ENCODE data around the gene SEPTIN11. TPM values are rescaled to one million over a fixed set of nuclear protein-coding genes. Genes with fewer than 3 reads are reported as not detected.
A peak's percentile ranks its signal among the peaks of the same experiment; 100 is the strongest.

Gene SEPTIN11
- total and polyA plus RNA-seq, 4 donors, result 20.4 to 126 (median 64.4) TPM

DNA sequence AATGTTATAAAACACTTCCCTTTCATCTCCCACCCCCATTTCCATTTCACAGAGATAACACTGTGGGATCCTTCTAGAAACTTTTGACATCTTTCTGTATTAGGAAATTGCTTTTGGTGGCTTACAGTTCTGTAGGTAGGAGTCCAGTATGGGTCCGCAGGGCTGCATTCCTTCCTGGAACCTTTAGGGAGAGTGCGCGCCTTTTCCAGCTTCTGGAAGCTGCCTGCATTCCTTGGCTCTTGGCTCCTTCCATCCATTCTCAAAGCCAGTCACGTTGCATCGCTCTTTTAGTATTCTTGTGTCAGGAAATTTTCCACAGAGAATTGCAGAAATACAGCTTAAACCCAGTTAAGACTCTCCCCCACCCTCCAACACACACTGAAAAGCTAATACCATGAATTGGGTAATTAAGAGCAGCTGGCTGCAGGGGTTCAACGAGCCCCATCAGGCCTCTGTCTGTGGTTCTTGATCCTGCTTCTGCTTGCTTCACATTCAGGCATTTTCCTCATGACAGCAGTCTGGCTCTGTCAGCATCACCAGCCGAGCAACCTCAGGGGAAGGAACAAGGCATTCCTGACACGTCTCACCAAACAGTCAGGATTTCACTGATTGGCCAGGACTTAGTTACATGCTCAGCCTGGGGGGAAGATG is 48.8 kb downstream of the SEPTIN11 start:
- ATAC-seq (ENCODE audit: insufficient read depth, low FRiP score) (no peak), DNase-seq (peak in 1 of 3 donors; percentile 35)
- no peaks in the 10 kb centered on the region for H3K27me3 ChIP-seq (ENCODE audit: control insufficient read depth in 3 of 3, insufficient read depth in 3 of 3, low read length in 2 of 3)
- 77 to 81% methylated on average over 8 of the region's 8 CpGs for WGBS, 2 donors
- H3K4me1 ChIP-seq (ENCODE audit: control insufficient read depth in 5 of 5, insufficient read depth in 5 of 5, low read length in 5 of 5), result peaks cover 0 to 18% (median 3%) of the 10 kb centered on the region in 5 donors
- peaks cover 0 to 2% (median 0%) of the 10 kb centered on the region in 4 donors for H3K9me3 ChIP-seq (ENCODE audit: control insufficient read depth in 4 of 4, insufficient read depth in 3 of 4, low read length in 3 of 4)
- H3K36me3 ChIP-seq (ENCODE audit: control insufficient read depth in 4 of 4, insufficient read depth in 4 of 4, low read length in 4 of 4), result peaks cover 0 to 22% (median 11%) of the 10 kb centered on the region in 4 donors
- no peak overlapping the region for H3K4me3 ChIP-seq
- no peak overlapping the region for H3K27ac ChIP-seq (ENCODE audit: low read depth in 1 of 2, low read length in 1 of 2)
- no peak for TF ChIP-seq CTCF (IDR thresholded peaks at IDR 0.05; ENCODE audit: control extremely low read depth, extremely low read depth)
- H3K9ac ChIP-seq (ENCODE audit: insufficient read depth in 1 of 2, low read length in 2 of 2), result no peak overlapping the region

Other genes starting within 250 kb of the SEPTIN11 start
- 1 to 10 TPM; 2.0 to 4.2 TPM for gene SOWAHB, start 51.6 kb upstream of the SEPTIN11 start, total RNA-seq
- 1 to 10 TPM in 1 of 2 donors, under 1 TPM in 1; 0.28 to 1.9 TPM for gene SOWAHB, start 51.6 kb upstream of the SEPTIN11 start, polyA plus RNA-seq
- 100 to 1,000 TPM; 194 to 313 TPM for gene CCNI, start 126.2 kb downstream of the SEPTIN11 start, total RNA-seq
- 100 to 1,000 TPM in 1 of 2 donors, 10 to 100 TPM in 1; 62.8 to 106 TPM for gene CCNI, start 126.2 kb downstream of the SEPTIN11 start, polyA plus RNA-seq
- gene CCNG2, start 207.5 kb downstream of the SEPTIN11 start, total RNA-seq, result 10 to 100 TPM; 26.3 to 92.7 TPM
- 10 to 100 TPM in 1 of 2 donors, 1 to 10 TPM in 1; 9.6 to 25.4 TPM for gene CCNG2, start 207.5 kb downstream of the SEPTIN11 start, polyA plus RNA-seq

All from lung (tissue), 12 donors.